H9 (cell line): ENCODE data around the gene L1TD1. TPM values are rescaled to one million over a fixed set of nuclear protein-coding genes. Genes with fewer than 3 reads are reported as not detected.

Experiments used
- DNase-seq: peaks from one replicate; pipeline ENCODE4 v3.0.0-alpha.2; 2017
- H2AFZ ChIP-seq: one replicate; pipeline ENCODE4 v1.6.1; 2013; ENCODE audit warnings: mild to moderate bottlenecking, low read length, control low read depth, moderate library complexity
- H2AK5ac ChIP-seq: 2 replicates; pipeline ENCODE4 v1.6.1; 2013; ENCODE audit warnings: low read length, control low read depth, mixed read lengths; ENCODE audit not compliant: insufficient read length
- H2BK120ac ChIP-seq: one replicate; pipeline ENCODE4 v1.6.1; 2013; ENCODE audit warnings: low read depth, mild to moderate bottlenecking, low read length, control low read depth, inconsistent platforms; ENCODE audit not compliant: poor library complexity, severe bottlenecking
- H2BK12ac ChIP-seq: 2 replicates; pipeline ENCODE4 v1.6.1; 2013; ENCODE audit warnings: low read length, control low read depth, mixed read lengths, low read depth; ENCODE audit not compliant: insufficient read length
- H2BK15ac ChIP-seq: 2 replicates; pipeline ENCODE4 v1.6.1; 2013; ENCODE audit warnings: low read depth, low read length, control low read depth
- H2BK20ac ChIP-seq: one replicate; pipeline ENCODE4 v1.6.1; 2013; ENCODE audit warnings: low read depth, mild to moderate bottlenecking, low read length, control low read depth, inconsistent platforms; ENCODE audit not compliant: poor library complexity, severe bottlenecking
- H2BK5ac ChIP-seq: 2 replicates; pipeline ENCODE4 v1.6.1; 2013; ENCODE audit warnings: low read length, control low read depth, mixed read lengths; ENCODE audit not compliant: insufficient read length
- H3K14ac ChIP-seq: 2 replicates; pipeline ENCODE4 v1.6.1; 2013; ENCODE audit warnings: low read length, control low read depth; ENCODE audit not compliant: insufficient read depth
- H3K18ac ChIP-seq: 2 replicates; pipeline ENCODE4 v1.6.1; 2013; ENCODE audit warnings: low read depth, mild to moderate bottlenecking, mixed read lengths, low read length, control low read depth; ENCODE audit not compliant: insufficient read length
- H3K23ac ChIP-seq: 2 replicates; pipeline ENCODE4 v1.6.1; 2013; ENCODE audit warnings: low read length, control low read depth, mixed read lengths, low read depth; ENCODE audit not compliant: insufficient read length
- H3K23me2 ChIP-seq: 2 replicates; pipeline ENCODE4 v1.6.1; 2013; ENCODE audit warnings: low read depth, mild to moderate bottlenecking, mixed read lengths, low read length, control low read depth; ENCODE audit not compliant: insufficient read length, poor library complexity, severe bottlenecking
- H3K27ac ChIP-seq: 2 replicates; pipeline ENCODE4 v1.5.1; 2013; ENCODE audit warnings: low read length, control low read depth, mixed read lengths, low read depth; ENCODE audit not compliant: insufficient read length
- H3K27me3 ChIP-seq: 2 replicates; pipeline ENCODE4 v1.6.1; 2013; ENCODE audit warnings: low read length, control low read depth, inconsistent platforms; ENCODE audit not compliant: insufficient read depth
- H3K4ac ChIP-seq: 2 replicates; pipeline ENCODE4 v1.6.1; 2013; ENCODE audit warnings: low read depth, mild to moderate bottlenecking, control low read depth, inconsistent platforms, low read length, moderate library complexity
- H3K4me1 ChIP-seq: 2 replicates; pipeline ENCODE4 v1.6.1; 2013; ENCODE audit warnings: low read length, control low read depth, inconsistent platforms; ENCODE audit not compliant: insufficient read depth
- H3K4me2 ChIP-seq: 2 replicates; pipeline ENCODE4 v1.6.1; 2013; ENCODE audit warnings: low read length, control low read depth, mixed read lengths; ENCODE audit not compliant: insufficient read length, insufficient read depth
- H3K56ac ChIP-seq: 2 replicates; pipeline ENCODE4 v1.6.1; 2013; ENCODE audit warnings: low read depth, mild to moderate bottlenecking, mixed read lengths, low read length, control low read depth; ENCODE audit not compliant: insufficient read length
- H3K79me1 ChIP-seq: 2 replicates; pipeline ENCODE4 v1.6.1; 2013; ENCODE audit warnings: low read depth, mild to moderate bottlenecking, moderate library complexity, low read length, control low read depth, inconsistent platforms; ENCODE audit not compliant: insufficient read depth, poor library complexity, severe bottlenecking
- H3K79me2 ChIP-seq: 2 replicates; pipeline ENCODE4 v1.6.1; 2013; ENCODE audit warnings: low read length, control low read depth, inconsistent platforms; ENCODE audit not compliant: insufficient read depth
- H3K9ac ChIP-seq: 2 replicates; pipeline ENCODE4 v1.6.1; 2013; ENCODE audit warnings: low read length, control low read depth, mixed read lengths; ENCODE audit not compliant: insufficient read length; ENCODE audit errors: extremely low read depth
- H3K9me3 ChIP-seq: one replicate; pipeline ENCODE4 v1.6.1; 2013; ENCODE audit warnings: low read depth, low read length, inconsistent platforms; ENCODE audit not compliant: control insufficient read depth
- H3T11ph ChIP-seq: one replicate; pipeline ENCODE4 v1.6.1; 2013; ENCODE audit warnings: mild to moderate bottlenecking, low read length, control low read depth, inconsistent platforms
- H4K20me1 ChIP-seq: one replicate; pipeline ENCODE4 v1.6.1; 2013; ENCODE audit not compliant: control insufficient read depth, insufficient read length, insufficient read depth
- H4K5ac ChIP-seq: 2 replicates; pipeline ENCODE4 v1.6.1; 2013; ENCODE audit warnings: low read depth, mild to moderate bottlenecking, mixed read lengths, low read length, control low read depth; ENCODE audit not compliant: insufficient read length
- H4K8ac ChIP-seq: replicated peaks from 2 replicates; pipeline ENCODE4 v1.6.1; 2013; ENCODE audit warnings: low read length, control low read depth, mixed read lengths, low read depth; ENCODE audit not compliant: insufficient read length
- H4K91ac ChIP-seq: 2 replicates; pipeline ENCODE4 v1.6.1; 2013; ENCODE audit warnings: low read depth, mild to moderate bottlenecking, moderate library complexity, mixed read lengths, low read length, control low read depth; ENCODE audit not compliant: insufficient read length
- H3K27ac Mint-ChIP-seq, 3 experiments: 2 replicates in 2 of 3; 3 replicates in 1 of 3; pipeline ENCODE4 v1.8.0; 2020 to 2021; ENCODE audit warnings: mixed read lengths in 3 of 3, mild to moderate bottlenecking in 1 of 3, moderate library complexity in 1 of 3
- H3K27me3 Mint-ChIP-seq: 2 replicates; pipeline ENCODE4 v1.8.0; 2021; ENCODE audit warnings: low read depth, mild to moderate bottlenecking, moderate library complexity, mixed read lengths
- H3K36me3 Mint-ChIP-seq, 3 experiments: 2 replicates in 2 of 3; 3 replicates in 1 of 3; pipeline ENCODE4 v1.8.0; 2020 to 2021; ENCODE audit warnings: low read depth in 3 of 3, mixed read lengths in 3 of 3; ENCODE audit not compliant: insufficient read depth in 1 of 3
- H3K4me1 Mint-ChIP-seq, 2 experiments: 2 replicates each; pipeline ENCODE4 v1.8.0; 2020; ENCODE audit warnings: mixed read lengths in 2 of 2
- H3K4me3 Mint-ChIP-seq, 2 experiments: 2 replicates in 1 of 2; 3 replicates in 1 of 2; pipeline ENCODE4 v1.8.0; 2020 to 2021; ENCODE audit warnings: mild to moderate bottlenecking in 2 of 2, mixed read lengths in 2 of 2, moderate library complexity in 1 of 2
- H3K9me3 Mint-ChIP-seq, 2 experiments: 2 replicates in 1 of 2; 3 replicates in 1 of 2; pipeline ENCODE4 v1.8.0; 2020; ENCODE audit warnings: mild to moderate bottlenecking in 2 of 2, mixed read lengths in 2 of 2, moderate library complexity in 1 of 2
- CTCF ChIP-seq: fragments of 200-600 bp; sonication (generic); conservative IDR thresholded peaks from 3 replicates; pipeline ENCODE4 v1.8.0; 2021; ENCODE audit warnings: antibody characterized with exemption, mild to moderate bottlenecking
- WGBS: extraction: QIAGEN DNeasy Blood & Tissue Kit; methylation state at CpG from one replicate; pipeline ENCODE4 v1.1.7; 2013; ENCODE audit warnings: missing lambda C conversion rate, low lambda C conversion rate, mixed read lengths; ENCODE audit not compliant: insufficient read length; ENCODE audit errors: extremely low coverage; 5-methylcytosine and 5-hydroxymethylcytosine counted together
- total RNA-seq: library from RNA; stranded (reverse); gene quantifications from 2 replicates; pipeline ENCODE4 v1.2.1, GENCODE V29; 2021

The L1TD1 gene
- total RNA-seq, 1 experiment from 2014 or later: 422 TPM

GRCh38 chr1:62207187-62207586 lies 12.5 kb downstream of the L1TD1 start:
- WGBS: no CpG with 5 or more reads among the region's 2 CpGs
- no peak overlapping the region; a peak in 1 of 5 replicates for H3K4me3 Mint-ChIP-seq
- no peak for TF ChIP-seq CTCF
- H2BK5ac ChIP-seq: no peak overlapping the region
- no peak overlapping the region for H3K4ac ChIP-seq
- no peak overlapping the region for H3K27ac ChIP-seq
- no peak overlapping the region for H3K14ac ChIP-seq
- H3K4me1 ChIP-seq: no peaks in the 10 kb centered on the region; the same call in 1 of the 2 replicates
- H3K27me3 ChIP-seq: no peaks in the 10 kb centered on the region
- no peaks in the 10 kb centered on the region; the same call in 1 of the 2 replicates for H3K27me3 Mint-ChIP-seq
- no peak overlapping the region for H3K23ac ChIP-seq
- no peak overlapping the region for H3T11ph ChIP-seq
- peaks cover 87 to 99% (median 95%) of the 10 kb centered on the region in 3 experiments for H3K36me3 Mint-ChIP-seq
- peaks cover 15 to 47% of the 10 kb centered on the region in 2 experiments; a peak in 4 of 5 replicates for H3K9me3 Mint-ChIP-seq
- no peak overlapping the region for H2BK120ac ChIP-seq
- peak overlapping the region in 1 of 3 experiments; percentile 7; a peak in 1 of 7 replicates for H3K27ac Mint-ChIP-seq
- no peak overlapping the region for H4K5ac ChIP-seq
- peaks cover 7% of the 10 kb centered on the region for H3K79me1 ChIP-seq
- H2BK15ac ChIP-seq: no peak overlapping the region
- no peak overlapping the region for H3K4me2 ChIP-seq
- H3K56ac ChIP-seq: no peak overlapping the region
- H4K8ac ChIP-seq: no peak overlapping the region
- H3K4me1 Mint-ChIP-seq: peaks cover 4 to 25% of the 10 kb centered on the region in 2 experiments
- DNase-seq: no peak
- H3K79me2 ChIP-seq: peaks cover 13% of the 10 kb centered on the region; the same call in 1 of the 2 replicates
- peaks cover 2% of the 10 kb centered on the region for H4K20me1 ChIP-seq
- H3K23me2 ChIP-seq: no peaks in the 10 kb centered on the region
- no peak overlapping the region for H3K9ac ChIP-seq
- no peak overlapping the region for H2AFZ ChIP-seq
- no peaks in the 10 kb centered on the region for H3K9me3 ChIP-seq
- H2AK5ac ChIP-seq: no peak overlapping the region
- no peak overlapping the region for H2BK20ac ChIP-seq
- H4K91ac ChIP-seq: no peak overlapping the region
- no peak overlapping the region for H3K18ac ChIP-seq
- H2BK12ac ChIP-seq: no peak overlapping the region
